AG10803 (cell line): ENCODE data around the gene SLC2A8.

Experiments
- DNase-seq: peaks from one replicate; pipeline ENCODE4 v3.0.0; 2010; ENCODE audit warnings: low read depth
- H3K4me3 ChIP-seq: 2 replicates; pipeline ENCODE4 v1.5.1; 2011; ENCODE audit warnings: mild to moderate bottlenecking, low read length, control low read depth
- TF ChIP-seq, protein P1 (sequence below): conservative IDR thresholded peaks from 2 replicates; pipeline ENCODE4 v1.5.1; 2011; ENCODE audit warnings: mild to moderate bottlenecking, low read length, control low read depth, inconsistent platforms

Gene SLC2A8

DNA sequence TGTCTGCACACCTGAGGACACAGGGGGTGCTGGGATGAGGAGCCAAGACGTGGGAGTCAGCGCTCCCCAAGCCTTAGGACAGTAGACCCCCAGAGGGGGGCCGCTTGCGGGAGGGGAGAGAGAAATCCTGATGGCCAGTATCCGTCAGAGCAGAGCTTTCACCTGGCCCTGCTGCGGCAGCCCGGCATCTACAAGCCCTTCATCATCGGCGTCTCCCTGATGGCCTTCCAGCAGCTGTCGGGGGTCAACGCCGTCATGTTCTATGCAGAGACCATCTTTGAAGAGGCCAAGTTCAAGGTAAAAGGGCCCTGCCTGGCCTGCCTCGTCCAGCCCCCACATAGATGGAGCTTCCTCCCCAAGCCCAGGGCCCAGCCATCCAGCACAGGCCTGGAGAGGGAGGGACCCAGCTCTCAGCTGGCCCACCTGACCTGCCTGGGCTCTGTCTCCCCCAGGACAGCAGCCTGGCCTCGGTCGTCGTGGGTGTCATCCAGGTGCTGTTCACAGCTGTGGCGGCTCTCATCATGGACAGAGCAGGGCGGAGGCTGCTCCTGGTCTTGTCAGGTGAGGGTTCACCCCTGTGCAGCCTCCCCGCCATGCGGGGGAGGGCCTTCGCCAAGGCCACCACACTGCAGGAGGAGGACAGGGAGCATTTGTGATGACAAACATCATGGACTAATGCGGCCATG lies 6.7 kb downstream of the SLC2A8 start:
- TF ChIP-seq, protein P1, sequence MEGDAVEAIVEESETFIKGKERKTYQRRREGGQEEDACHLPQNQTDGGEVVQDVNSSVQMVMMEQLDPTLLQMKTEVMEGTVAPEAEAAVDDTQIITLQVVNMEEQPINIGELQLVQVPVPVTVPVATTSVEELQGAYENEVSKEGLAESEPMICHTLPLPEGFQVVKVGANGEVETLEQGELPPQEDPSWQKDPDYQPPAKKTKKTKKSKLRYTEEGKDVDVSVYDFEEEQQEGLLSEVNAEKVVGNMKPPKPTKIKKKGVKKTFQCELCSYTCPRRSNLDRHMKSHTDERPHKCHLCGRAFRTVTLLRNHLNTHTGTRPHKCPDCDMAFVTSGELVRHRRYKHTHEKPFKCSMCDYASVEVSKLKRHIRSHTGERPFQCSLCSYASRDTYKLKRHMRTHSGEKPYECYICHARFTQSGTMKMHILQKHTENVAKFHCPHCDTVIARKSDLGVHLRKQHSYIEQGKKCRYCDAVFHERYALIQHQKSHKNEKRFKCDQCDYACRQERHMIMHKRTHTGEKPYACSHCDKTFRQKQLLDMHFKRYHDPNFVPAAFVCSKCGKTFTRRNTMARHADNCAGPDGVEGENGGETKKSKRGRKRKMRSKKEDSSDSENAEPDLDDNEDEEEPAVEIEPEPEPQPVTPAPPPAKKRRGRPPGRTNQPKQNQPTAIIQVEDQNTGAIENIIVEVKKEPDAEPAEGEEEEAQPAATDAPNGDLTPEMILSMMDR, result no peak
- DNase-seq, result no peak

DNA sequence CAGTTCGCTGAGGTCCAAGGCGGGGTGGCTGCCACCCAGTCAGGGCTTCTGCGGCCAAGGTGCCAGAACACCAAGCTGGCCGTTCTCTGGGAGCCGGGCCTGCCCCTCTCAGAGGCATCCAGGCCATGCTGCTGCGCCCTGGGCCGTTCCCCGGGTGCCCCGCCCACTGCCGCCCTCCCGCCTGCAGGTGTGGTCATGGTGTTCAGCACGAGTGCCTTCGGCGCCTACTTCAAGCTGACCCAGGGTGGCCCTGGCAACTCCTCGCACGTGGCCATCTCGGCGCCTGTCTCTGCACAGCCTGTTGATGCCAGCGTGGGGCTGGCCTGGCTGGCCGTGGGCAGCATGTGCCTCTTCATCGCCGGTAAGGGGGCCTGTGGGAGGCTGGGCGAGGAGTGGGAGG lies 7.7 kb downstream of the SLC2A8 start:
- TF ChIP-seq, protein P1, result no peak
- no peak overlapping the region for H3K4me3 ChIP-seq
- no peak for DNase-seq

More for the DNA sequence above, 6.7 kb downstream of the SLC2A8 start:
- H3K4me3 ChIP-seq, result no peak overlapping the region

DNA sequence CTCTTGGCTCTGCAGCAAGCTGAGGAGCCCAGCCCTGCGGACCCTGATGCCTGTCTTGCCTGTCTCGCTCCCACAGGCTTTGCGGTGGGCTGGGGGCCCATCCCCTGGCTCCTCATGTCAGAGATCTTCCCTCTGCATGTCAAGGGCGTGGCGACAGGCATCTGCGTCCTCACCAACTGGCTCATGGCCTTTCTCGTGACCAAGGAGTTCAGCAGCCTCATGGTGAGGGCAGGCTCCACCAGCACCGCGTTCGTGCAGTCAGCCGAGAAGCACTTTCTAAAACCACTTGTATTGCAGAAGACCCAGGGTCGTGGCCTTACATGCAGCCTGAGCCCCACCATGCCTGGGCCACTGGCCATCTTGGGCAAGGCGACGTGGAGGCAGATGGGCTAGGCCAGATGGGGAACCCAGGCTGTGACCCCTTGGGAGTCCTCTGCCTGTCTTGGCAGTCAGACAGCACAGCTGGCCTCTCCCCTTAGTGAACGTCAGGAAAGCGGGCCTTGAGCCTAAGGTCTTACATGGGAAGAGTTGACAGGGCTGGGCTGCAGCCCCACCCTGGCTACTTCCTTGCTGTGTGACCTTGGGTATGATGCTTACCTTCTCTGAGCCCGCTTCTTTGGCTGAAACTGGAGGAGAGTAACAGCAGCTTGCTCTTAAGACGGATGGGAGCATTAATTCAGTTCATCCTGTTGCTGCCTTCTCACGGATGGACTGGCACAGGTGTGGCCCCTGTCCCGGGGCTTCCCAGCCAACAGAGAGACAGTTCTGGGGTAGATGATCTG lies 8.6 kb downstream of the SLC2A8 start:
- TF ChIP-seq, protein P1, result no peak
- no peak for DNase-seq

DNA sequence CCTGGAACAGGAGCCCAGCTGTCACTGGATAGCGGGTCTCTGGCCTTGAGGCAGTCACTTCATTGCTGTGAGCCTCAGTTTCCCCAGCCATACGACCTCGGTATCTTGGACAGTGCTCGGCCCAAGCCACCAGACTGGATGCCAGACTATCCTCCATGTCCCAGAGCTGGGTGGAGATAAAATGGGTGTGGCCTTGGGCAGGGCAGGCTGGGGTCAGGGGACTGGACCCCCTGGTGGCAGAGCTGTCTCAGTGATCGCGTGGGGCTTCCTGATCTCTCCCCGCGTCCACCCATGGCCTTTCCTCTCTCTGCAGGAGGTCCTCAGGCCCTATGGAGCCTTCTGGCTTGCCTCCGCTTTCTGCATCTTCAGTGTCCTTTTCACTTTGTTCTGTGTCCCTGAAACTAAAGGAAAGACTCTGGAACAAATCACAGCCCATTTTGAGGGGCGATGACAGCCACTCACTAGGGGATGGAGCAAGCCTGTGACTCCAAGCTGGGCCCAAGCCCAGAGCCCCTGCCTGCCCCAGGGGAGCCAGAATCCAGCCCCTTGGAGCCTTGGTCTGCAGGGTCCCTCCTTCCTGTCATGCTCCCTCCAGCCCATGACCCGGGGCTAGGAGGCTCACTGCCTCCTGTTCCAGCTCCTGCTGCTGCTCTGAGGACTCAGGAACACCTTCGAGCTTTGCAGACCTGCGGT lies 10.0 kb downstream of the SLC2A8 start:
- no peak overlapping the region for H3K4me3 ChIP-seq
- TF ChIP-seq, protein P1, result no peak
- DNase-seq, result no peak

More for the DNA sequence above, 8.6 kb downstream of the SLC2A8 start:
- no peak overlapping the region for H3K4me3 ChIP-seq

DNA sequence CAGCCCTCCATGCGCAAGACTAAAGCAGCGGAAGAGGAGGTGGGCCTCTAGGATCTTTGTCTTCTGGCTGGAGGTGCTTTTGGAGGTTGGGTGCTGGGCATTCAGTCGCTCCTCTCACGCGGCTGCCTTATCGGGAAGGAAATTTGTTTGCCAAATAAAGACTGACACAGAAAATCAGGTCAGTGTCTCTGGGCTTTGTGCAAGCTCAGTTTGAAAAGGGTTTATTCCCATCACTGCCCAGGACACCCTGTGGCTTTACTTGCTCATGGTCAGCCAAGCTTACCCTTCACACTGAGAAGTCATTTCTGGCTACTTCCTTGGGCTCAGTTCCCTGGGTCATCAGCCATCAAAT lies 10.5 kb downstream of the SLC2A8 start:
- H3K4me3 ChIP-seq, result no peak overlapping the region
- TF ChIP-seq, protein P1, result no peak
- no peak for DNase-seq

DNA sequence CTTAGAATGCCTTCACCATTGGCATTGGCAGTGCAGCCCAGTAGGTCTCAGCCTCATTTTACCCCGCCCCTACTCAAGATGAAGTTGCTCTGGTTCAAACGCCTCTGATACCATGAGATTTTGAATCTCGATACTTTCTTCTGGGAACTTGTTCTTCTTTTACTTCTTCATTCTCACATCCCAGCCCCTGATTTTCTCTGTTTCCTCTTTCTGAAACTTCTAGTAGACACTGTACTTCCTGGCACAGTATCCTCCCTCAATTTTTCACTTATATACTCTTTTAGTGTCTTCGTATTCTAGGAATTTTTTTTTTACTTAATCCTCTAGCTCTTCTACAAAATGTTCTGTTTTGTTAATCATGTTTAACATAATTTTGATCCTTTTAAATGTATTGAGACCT lies 14.2 kb downstream of the SLC2A8 start:
- DNase-seq, result no peak
- H3K4me3 ChIP-seq, result no peak overlapping the region
- TF ChIP-seq, protein P1, result no peak

DNA sequence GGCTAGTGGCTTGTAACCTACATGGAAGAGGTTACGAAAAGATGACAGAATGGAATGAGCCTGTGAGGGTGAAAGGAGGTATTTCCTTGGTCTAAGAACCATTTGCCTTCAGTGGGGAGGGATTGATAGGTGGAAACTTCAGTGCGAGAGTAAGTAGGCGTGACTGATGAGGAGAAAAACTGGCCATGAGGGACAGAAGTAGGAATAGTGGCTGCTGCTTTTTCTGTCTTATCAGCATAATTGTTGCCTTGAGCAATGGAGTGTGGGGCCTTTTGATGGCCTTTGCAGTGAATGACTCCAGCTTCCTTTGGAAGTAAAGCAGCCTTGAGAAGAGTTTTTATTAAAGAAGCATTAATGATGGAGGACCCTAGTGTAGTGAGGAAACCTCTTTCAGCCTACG lies 18.2 kb downstream of the SLC2A8 start:
- no peak overlapping the region for H3K4me3 ChIP-seq
- no peak for DNase-seq
- TF ChIP-seq, protein P1, result no peak
